Hippocampal formation (tissue), 2 donors: ENCODE results near the gene GNAZ.
"Not testable (repeated sequence)": the region's sequence is repeated elsewhere in the genome, so short reads cannot be mapped to it uniquely, and the experiment has no call there.

Experiments used
- DNase-seq, 2 donors: peaks; one replicate each; lab custom pipeline; 2025; lab: John Stamatoyannopoulos, UW

The GNAZ gene

DNA sequence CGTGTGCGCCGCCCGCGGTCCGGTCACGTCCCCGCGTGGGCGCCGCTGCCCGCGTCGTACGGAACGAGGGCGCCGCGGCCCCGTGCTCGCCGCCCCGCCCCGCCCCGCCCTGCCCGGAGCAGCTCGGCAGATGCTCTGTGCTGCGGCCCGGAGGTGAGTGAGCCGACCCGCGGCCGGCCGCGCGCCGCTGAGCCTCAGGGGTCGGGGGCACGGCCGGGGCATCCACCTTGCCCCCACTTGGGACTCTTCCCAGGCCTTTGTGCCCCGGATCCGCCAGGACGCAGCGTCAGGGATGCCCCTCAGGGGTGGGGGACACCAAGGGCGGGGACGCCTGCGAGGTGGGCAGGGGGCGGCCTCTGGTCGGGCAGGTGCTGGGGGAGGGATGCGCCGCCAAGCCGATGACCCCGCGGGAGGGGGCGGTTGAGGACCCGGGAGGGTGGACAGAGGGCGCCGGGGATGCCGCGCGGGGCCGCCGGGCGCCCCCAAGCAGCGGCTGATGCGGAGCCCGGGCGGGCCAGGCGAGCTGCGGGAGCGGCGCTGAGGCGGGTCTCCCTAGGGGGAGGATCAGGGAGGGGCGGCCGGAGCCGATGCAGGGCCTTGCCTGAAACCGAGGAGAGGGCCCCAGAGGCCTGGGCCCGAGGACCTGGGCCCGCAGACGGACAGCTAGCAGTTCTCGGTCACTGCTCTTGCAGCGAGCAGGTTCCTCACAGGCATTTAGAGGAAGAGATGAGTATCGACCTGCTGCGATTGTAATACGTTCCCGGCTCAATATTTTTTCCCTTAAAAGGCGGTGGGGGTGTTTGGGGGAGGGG is at the start of gene GNAZ:
Gene GNAZ (plus strand): TSS at position 102 of the 812 bp plus-strand sequence. CDS start 25,177 bp downstream, outside the sequence.
- no peak for DNase-seq

DNA sequence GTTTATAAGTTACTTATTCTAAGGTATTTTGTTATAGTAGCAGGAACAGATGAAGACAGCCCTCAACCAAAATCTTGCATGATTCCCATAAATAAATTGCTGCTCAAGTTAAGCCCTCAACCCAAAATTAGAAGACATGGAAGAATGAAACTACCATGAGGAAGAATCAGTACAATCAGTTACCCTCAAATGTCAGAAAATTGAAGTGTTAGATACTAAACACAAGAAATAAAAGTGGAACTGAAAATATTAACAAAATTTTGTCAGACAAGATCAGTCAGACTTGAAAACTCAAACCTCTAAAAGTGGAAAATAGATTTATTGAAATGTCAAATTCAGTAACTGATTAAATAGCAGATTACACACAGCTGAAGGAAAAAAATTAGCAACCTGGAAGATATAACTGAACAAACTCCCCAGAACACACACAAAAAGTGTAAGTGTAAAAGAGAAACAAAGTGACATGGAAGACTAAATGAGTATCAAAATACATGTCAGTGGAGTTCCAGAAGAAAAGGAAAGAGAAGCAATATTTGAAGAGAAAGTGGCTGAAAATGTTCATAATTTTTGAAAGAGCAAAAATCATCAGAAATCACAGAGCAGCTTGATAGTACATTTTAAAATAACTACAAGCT is 49.5 kb upstream of the GNAZ start:
- no peak for DNase-seq

DNA sequence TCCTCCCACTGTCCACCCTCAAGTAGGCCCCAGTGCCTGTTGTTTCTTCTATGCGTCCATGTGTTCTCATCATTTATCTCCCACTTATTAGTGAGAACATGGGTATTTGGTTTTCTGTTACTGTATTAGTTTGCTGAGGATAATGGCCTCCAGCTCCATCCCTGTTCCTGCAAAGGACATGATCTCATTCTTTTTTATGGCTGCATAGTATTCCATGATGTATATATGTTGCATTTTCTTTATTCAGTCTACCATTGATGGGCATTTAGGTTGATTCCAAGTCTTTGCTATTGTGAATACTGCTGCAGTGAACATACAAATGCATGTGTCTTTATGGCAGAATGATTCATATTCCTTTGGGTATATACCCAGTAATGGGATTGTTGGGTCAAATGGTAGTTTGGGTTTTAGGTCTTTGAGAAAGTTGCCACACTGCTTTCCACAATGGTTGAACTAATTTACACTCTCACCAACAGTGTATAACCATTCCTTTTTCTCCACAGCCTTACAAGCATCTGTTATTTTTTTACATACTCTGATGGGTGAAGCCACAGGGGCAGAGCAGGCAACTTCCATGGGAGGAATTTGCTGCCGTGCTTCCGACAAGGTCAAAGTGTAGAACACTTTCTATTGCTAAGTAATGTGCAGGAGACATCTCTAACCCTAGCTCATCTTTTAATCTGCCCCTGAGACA is 48.5 kb upstream of the GNAZ start:
- DNase-seq, result not testable (repeated sequence)

DNA sequence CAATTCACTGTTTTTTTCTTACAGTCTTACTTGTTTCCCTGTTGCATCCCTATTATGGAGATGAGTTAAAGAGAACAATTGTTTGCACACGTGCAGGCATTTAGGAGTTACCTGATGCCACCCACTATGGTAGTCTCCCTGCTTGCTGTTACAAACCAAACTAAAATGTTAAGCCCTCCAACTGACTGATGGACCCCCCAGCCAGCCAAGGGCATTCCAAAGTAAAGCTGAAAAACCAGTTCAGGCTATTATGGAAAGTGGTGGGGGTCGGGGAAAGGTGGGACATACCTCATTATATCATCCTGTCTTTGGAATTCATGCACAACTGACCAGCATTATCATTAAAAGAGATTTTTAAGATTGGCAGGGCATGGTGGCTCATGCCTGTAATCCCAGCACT is 47.0 kb upstream of the GNAZ start:
- DNase-seq, result no peak

DNA sequence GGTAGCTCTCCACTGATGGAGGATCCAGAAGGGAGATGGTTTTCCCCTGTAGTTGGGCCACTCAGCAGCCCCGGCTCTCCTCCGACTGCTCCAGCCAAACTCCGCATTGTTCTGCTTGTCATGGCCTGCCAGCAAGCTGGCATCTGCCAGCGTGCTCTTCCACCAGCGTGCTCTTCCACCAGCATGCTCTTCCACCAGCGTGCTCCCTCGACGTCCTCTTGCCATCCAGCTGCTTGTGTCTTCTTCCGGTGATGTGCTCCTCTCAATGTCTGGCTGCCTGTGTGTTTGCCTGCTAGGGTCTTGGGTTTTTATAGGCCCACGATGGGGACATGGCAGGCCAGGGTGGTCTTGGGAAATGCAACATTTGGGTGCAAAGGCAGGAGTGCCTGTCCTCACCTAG is 43.5 kb upstream of the GNAZ start:
- no peak for DNase-seq

DNA sequence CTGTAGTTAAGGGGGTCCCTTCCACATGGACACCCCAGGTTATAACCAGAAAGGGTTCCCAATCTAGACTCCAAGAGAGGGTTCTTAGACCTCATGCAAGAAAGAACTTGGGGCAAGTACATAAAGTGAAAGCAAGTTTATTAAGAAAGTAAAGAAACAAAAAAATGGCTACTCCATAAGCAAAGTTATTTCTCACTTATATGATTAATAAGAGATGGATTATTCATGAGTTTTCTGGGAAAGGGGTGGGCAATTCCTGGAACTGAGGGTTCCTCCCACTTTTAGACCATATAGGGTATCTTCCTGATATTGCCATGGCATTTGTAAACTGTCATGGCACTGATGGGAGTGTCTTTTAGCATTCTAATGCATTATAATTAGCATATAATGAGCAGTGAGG is 42.5 kb upstream of the GNAZ start:
- DNase-seq, result not testable (repeated sequence)

DNA sequence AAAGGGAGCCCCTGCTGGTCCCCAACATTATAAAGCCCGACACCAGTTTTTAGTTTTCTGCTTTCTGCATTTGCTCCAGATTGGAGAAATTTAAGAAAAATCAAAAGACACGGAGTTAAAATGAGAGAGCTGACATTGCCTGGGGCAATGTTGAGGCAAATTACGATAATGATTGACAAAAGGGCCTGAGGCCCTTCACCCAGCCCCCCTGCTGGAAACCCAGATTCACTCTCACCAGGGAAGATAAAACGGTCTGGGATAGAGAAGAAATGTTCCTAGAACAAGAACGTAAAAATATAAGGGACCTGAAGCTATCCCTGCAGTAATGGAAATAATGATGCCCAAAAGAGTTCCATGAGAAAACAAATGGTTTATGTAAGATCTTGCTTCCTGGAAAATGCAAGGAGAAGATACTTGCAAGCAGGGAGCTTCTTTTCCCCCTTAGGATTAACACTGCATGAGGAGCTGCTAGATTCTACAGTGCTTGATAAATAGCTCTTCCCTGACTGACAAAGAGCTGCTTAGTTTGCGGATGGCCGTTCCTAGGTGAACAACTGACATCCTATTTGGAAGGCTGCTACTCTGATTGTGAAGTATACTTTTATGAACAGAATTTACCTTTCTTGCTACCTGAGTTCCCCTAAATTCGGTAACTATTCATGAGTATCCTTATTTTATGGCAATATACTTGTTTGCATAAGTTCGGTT is 40.6 kb upstream of the GNAZ start:
- no peak for DNase-seq

DNA sequence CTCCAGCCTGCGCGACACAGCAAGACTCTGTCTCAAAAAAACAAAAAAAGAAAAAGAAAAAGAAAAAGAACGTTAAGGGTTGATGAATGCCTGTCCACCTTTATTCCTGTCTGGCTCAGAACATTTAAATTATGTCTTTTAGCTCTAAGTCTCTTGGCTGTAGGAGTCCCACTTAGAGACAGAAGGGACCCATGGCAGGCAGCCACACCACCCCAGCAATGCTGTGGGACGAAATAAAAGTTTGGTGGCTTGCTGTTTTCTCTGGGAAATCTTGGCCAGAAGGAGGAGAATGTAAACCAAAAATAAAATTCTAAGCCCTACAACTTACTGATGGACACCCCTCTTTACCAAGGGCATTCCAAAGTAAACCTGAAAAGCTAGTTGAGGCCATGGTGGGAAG is 38.9 kb upstream of the GNAZ start:
- DNase-seq, result no peak

DNA sequence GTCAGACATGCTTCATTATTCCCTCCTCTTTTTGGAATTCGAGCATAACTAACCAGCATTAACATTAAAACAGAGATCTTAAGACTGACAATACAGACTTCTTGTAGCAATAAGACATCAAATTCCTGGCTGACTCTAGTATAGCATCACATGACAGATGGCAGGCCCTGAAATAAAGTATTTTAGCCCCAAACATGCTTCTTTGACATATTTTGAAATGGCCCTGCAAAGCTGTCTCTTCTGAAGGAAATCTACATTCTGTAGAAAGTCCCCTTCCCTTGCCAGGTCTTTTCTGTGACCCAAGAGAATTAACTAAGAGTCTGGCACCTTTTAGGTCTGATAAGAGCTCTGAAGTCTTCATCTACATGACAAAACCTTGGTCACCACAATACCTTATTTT is 38.5 kb upstream of the GNAZ start:
- no peak for DNase-seq

DNA sequence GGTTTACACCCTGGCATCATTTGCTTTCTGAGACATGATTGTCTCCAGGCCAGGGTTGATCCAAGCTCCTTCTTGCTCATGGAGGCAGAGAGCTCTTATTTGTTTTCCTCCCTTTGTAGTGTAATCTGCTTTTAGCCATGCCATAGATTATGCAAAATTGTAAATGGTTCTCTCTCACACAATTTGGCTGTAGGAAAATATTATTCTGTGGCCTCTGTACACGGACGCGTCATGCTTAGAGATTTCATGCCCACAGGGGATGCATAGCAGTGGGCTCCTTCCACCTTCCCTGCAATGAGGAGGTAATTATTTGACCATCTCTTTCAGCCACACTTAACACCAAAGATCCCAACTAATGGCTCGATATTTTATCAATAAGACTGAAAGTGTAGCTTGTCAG is 37.7 kb upstream of the GNAZ start:
- DNase-seq, result no peak

DNA sequence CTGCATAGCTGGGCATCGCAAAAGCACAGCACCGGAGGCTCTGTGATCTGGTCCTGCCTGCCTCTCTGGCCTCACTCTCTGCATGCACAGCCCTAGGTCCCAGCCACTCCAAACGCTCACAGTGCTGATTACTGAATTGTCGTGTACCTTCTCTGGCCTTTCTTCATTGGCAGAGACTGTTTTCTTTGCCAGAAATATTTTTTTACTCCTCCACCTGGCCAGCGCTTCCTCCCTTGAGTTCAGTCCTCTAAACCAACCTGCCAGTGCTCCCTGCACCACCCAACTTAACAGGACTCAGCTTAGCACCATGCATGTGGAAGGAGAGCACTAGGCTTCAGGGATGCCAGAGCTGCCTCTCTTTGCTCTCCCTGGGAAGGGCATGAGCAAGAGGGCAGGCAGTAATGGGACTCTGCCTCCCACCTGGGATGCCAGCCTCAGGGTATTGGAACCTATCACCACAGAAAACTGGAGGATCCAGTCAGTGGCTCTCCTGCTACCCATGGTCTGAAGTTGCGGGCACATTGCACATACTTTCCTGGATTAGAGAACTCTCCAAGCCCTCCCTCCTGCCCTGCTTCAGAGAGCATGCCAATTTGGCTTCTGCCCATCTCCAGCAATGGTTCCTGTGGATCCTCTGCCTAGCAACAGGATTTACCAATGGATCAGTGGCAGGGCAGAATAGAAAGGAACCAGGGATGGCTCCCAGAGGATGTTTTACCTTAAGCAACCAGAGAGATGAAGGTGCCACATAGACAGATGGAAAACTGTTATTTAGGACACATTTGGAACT is 37.0 kb upstream of the GNAZ start:
- DNase-seq, result peak in 1 of 2 donors; percentile 1

DNA sequence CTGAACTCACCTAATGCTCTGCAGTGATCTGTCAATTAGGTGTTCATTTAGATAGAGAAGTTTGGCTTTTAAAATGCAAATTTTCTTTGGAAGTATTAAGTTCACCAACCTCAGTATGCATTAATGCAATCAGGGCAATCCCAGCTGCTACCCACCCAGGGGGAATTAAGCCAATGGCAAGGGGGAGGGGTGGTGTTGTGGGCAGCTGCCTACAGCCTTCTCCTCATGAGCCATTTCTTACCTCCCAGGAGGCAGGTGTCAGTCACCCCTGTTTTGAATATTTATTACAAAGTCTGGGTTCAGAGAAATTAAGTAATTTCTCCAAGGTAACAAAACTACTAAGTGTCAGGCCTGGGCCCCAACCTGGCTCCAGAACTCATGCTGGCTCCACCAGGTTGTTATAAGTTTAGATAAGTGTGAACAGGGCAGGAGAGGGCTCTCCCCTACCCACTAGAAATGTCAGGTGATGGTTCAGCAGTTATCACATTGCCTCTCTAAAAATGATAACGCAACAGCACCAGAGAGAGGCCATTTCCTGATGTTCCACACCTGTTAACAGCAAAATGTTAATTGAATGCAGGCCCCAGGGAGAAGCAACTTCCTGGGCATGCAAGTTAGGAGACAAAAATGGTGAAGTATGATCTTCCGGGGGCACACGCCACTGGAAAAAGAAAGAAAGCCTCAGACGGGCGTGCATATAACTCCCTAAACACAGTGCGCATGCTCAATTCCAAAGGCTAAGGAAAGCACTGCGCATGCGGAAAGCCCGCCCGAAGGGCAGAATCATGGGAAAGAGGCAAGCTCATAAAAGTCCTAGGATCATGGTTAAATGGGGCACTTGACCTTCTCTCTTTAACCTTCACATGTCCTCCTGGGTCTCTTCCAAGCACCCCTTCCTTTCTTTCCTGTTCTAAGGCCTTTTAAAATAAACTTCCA is 35.4 kb upstream of the GNAZ start:
- no peak for DNase-seq

DNA sequence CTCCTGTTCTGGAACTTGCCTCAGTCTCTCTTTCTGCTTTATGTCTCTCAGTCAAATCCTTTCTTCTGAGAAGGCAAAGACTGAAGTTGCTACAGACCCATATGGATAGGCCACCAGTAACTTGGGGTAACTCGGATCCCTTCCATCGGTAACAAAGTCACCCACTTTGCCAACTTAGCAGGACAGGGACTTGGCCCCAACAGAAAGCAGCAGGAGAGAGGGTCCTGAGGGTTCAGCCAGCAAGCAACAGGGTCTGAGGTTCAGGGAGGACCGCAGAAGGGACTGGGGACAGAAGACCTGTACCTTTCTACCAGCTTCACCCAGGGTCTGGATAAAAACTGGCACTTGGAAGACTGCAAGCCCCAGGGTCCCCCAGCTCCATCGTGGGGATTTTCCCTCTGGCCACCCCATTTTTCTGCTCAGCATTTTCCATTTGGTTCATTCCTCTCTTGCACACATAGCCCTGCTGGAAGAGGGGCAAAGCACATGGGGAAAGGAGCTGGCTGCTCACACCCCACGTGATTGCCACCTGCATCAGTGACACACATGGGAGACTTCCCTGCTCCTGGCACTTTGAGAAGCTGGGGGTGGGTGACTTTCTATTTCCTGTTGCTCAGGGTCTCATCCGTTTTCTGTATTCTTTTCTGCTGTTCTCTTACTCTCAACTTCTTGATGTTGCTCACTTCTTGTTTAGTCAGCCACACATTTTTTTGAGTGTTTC is 34.6 kb upstream of the GNAZ start:
- DNase-seq, result no peak

DNA sequence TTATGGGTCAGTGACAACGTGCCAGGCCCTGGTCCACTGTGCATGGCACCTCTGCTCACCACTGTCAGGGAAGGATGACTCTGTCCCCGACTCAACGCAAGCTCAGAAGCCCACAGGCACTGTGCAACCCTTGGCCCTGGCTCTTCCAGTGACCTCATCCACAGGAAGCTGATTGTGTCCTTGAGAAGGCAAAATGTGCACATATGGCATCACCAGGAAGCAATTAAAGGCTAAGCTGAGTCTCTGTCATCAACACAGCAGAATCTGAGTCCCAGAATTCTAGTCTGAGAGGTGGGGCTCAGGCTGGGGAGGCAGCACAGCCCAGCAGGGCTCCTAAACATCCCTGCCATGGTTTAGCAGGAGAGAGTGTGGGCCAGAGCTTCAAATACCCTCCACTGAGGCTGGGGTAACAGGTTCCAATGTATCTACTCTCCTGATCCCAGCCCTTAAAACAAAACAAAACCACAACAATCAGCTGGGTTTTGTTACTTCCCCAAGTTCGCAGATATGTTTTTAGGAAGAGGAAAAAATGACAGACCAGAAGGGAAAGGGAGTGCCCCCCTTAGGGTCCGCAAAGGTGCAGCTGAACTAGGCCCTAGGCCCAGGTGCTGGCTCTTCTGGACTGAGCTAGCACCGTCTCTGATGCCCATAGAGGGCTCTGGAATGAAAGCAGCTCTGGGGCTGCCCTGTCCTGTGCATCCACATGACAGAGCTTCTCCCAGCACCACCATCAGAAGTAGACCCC is 33.5 kb upstream of the GNAZ start:
- no peak for DNase-seq

DNA sequence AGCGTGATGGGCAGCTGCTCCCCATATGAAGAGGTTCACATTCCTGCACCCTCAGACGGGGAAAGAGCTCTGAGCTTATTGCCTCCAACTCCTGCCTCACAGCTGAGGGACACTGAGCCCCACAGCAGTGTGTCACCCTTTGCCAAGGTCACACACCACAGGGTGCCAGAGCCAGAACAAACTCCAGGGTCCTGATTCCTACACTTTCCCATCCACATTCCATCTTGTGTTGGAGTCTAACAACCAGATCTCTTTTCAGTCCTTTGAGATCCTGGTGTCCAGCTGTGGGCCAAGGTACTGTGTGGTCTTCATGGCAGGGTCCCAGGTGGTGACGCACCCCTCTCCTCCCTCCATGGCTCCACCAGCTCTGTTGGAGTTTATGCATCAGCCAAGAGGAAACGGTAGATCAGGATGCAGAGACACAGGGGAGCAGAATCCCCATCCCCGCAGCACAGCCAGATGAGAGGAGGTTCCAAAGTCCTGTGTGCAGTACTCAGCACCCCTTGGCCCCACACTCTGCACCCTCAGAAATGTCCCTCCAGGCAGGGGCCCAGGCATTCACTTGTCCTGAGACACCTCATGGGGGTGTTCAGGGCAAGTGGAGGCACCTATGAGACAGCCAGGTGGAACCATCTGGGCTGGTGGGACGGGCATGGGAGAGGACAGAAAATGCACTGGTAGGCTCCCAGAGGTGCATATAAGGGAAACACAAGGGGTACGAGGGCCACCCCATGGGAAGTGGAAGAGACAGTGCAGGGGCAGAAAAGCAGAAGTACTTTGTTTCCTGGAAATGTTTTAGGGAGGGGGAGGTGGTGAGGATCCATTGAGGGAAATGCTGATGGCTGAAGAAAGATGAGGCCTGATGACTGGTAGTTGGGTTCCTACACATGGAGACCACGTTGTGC is 32.6 kb upstream of the GNAZ start:
- DNase-seq, result no peak

DNA sequence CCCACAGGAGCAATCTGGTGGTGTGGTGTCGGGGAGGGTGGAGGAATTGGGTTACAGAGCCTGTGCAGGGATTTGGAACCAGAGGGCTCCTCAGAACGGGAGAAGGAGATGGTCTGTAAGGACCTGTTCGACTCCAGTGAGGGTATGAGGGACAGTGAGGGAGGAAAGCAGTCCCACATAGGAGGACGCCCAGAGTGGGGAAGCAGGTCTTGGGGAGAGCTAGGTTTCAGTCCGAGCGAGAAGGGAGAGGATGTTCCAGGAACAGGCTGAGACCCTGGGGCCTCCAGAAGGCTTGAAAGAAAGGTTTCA is 32.0 kb upstream of the GNAZ start:
- no peak for DNase-seq

DNA sequence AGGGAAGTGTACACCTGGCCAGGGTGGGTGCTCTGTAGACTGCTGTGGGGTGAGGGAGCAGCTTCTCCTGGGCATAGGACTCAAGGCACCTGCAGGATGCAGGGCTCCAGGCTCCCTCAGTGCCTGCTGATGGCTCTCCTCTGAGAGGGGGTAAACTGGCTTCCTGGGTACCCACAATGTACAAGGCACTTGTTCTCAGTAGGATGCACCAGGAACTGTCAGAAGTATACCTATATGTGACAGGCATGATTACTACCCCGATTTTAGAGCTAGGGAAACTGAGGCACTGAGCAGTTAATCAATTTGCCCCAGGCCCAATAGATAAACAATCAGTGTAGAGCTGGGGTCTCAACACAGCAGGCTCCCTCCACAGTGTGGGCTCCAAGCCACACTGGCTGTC is 31.4 kb upstream of the GNAZ start:
- DNase-seq, result no peak

DNA sequence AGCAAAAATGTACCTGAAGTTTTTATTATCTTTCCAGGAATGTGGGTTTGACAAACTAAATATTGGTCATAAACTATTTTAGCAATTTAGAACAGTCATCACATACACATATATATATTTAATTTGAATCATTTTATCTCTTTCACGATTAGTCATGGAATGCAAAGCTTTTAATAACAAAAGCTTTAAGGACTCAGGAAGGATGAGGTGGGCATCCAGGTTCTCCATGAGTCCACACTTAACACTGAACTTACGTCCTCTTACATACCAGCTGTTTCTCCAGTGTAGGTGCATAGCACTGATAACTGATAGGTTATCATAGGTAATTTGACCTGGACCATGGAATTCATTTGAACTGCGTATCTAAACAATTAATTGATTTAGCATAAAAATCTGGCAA is 28.1 kb upstream of the GNAZ start:
- no peak for DNase-seq
